Head of caudate nucleus (tissue), 42 donors: ENCODE measurements around the gene GNB2.
"Not testable (repeated sequence)": the region's sequence is repeated elsewhere in the genome, so short reads cannot be mapped to it uniquely, and the experiment has no call there.

Experiments
- DNase-seq, 42 donors: peaks; one replicate each; pipeline versions ENCODE4 v3.0.0 to v3.0.0-alpha.2; 2020 to 2021; ENCODE audit warnings: mixed read lengths in 7 of 42
- intact Hi-C: fragments of 100-400 bp; cut with DNase I; formaldehyde crosslinking; loops from one replicate; pipeline ENCODE4 v1.15.0; 2022

Gene GNB2

GRCh38 chr7:100687751-100688300 lies 14.3 kb downstream of the GNB2 start:
- intact Hi-C loops: loop anchor here (10.0 kb wide), 1 partner anchor 213 kb away; the partner anchor contains the start of gene TSC22D4
- peak in 1 of 42 donors; percentile 9 for DNase-seq

GRCh38 chr7:100688326-100688860 lies 14.9 kb downstream of the GNB2 start:
- intact Hi-C loops: loop anchor here (10.0 kb wide), 1 partner anchor 214 kb away; the partner anchor contains the start of gene TSC22D4
- no peak for DNase-seq

GRCh38 chr7:100689230-100690135 lies 15.9 kb downstream of the GNB2 start:
- DNase-seq: peak in 1 of 42 donors; percentile 24
- intact Hi-C loops: loop anchor here (10.0 kb wide), 1 partner anchor 215 kb away; the partner anchor contains the start of gene TSC22D4

GRCh38 chr7:100691676-100692577 lies 18.4 kb downstream of the GNB2 start:
- intact Hi-C loops: no loop called here
- DNase-seq: peak in 41 of 42 donors; percentile 66 to 94 (median 87)

- peak in 2 of 42 donors; percentile 2 to 3 for DNase-seq
- intact Hi-C loops: no loop called here
Measured at GRCh38 chr7:100692578-100692961, 19.0 kb downstream of the GNB2 start.

GRCh38 chr7:100693312-100694097 lies 20.0 kb downstream of the GNB2 start:
- peak in 7 of 42 donors; percentile 6 to 34 (median 16) for DNase-seq
- intact Hi-C loops: no loop called here

- intact Hi-C loops: no loop called here
- peak in 38 of 42 donors; percentile 66 to 90 (median 80) for DNase-seq
Measured at GRCh38 chr7:100694098-100694745, 20.7 kb downstream of the GNB2 start, which contains the start of gene GIGYF1. TSS of gene GIGYF1 (minus strand) at chr7:100694250. CDS start at chr7:100688238, 6,012 bp downstream.

GRCh38 chr7:100696123-100696521 lies 22.6 kb downstream of the GNB2 start:
- intact Hi-C loops: no loop called here
- DNase-seq: no peak

- intact Hi-C loops: no loop called here
- DNase-seq: no peak
Measured at GRCh38 chr7:100699018-100699417, 25.5 kb downstream of the GNB2 start.

- intact Hi-C loops, DNase-seq: not testable (repeated sequence)
Measured at GRCh38 chr7:100701089-100701488, 27.5 kb downstream of the GNB2 start.

GRCh38 chr7:100705320-100705752 lies 31.8 kb downstream of the GNB2 start:
- DNase-seq: peak; percentile 63 to 92 (median 82)
- intact Hi-C loops: loop anchor here (5.0 kb wide), 1 partner anchor 147 kb away; the partner anchor contains the start of gene SLC12A9

- intact Hi-C loops: loop anchor here (5.0 kb wide), 1 partner anchor 146 kb away; the partner anchor contains the start of gene SLC12A9
- DNase-seq: peak; percentile 92 to 99 (median 97)
Measured at GRCh38 chr7:100705753-100706671, 32.5 kb downstream of the GNB2 start, which contains the start of gene POP7. TSS of gene POP7 (plus strand) at chr7:100706121. CDS start at chr7:100706831, 710 bp downstream.

GRCh38 chr7:100706672-100707311 lies 33.3 kb downstream of the GNB2 start:
- intact Hi-C loops: loop anchor here (5.0 kb wide), 1 partner anchor 146 kb away; the partner anchor contains the start of gene SLC12A9
- DNase-seq: peak in 4 of 42 donors; percentile 19 to 49 (median 40)

GRCh38 chr7:100708395-100708794 lies 34.9 kb downstream of the GNB2 start:
- intact Hi-C loops: loop anchor here (5.0 kb wide), 1 partner anchor 144 kb away; the partner anchor contains the start of gene SLC12A9
- DNase-seq: peak in 1 of 42 donors; percentile 5

- no peak for DNase-seq
- intact Hi-C loops: no loop called here
Measured at GRCh38 chr7:100710452-100710851, 36.9 kb downstream of the GNB2 start.
